SK-N-MC (cell line): Measurements from ENCODE around the gene BRD3.

ENCODE experiments used
- DNase-seq: peaks from one replicate; pipeline ENCODE4 v3.0.0-alpha.2; 2011; ENCODE audit warnings: low read depth, low spot score
- H3K27ac ChIP-seq: fragments of 200-600 bp; sonication (generic); 2 replicates; pipeline ENCODE4 v1.5.1; 2016; ENCODE audit warnings: mixed run types
- H3K36me3 ChIP-seq: fragments of 200-600 bp; sonication (generic); 2 replicates; pipeline ENCODE4 v1.6.1; 2017; ENCODE audit warnings: antibody characterized with exemption, low read length, mixed read lengths; ENCODE audit not compliant: insufficient read depth
- H3K4me3 ChIP-seq: fragments of 200-600 bp; sonication (generic); 2 replicates; pipeline ENCODE4 v1.5.1; 2016
- H3K9ac ChIP-seq: fragments of 200-600 bp; sonication (generic); 2 replicates; pipeline ENCODE4 v1.8.0; 2017; ENCODE audit warnings: mixed run types, mixed read lengths; ENCODE audit not compliant: insufficient read length
- H3K9me3 ChIP-seq: fragments of 200-600 bp; sonication (generic); 2 replicates; pipeline ENCODE4 v1.6.1; 2017; ENCODE audit warnings: low read depth, mild to moderate bottlenecking, antibody characterized with exemption, low read length, moderate library complexity, mixed read lengths
- EZH2 ChIP-seq: fragments of 200-600 bp; sonication (generic); IDR thresholded peaks from one replicate; pipeline ENCODE4 v1.6.1; 2017; ENCODE audit warnings: antibody characterized with exemption
- FOXP2 ChIP-seq: optimal IDR thresholded peaks from 2 replicates; pipeline ENCODE3; 2011; ENCODE audit warnings: mild to moderate bottlenecking, moderate library complexity; ENCODE audit not compliant: insufficient read depth; ENCODE audit errors: extremely low read length, control extremely low read depth
- POLR2AphosphoS5 ChIP-seq: IDR thresholded peaks from 2 replicates; pipeline ENCODE4 v1.6.1; 2012; ENCODE audit warnings: mild to moderate bottlenecking, low read depth, low read length, borderline replicate concordance

Gene BRD3

DNA sequence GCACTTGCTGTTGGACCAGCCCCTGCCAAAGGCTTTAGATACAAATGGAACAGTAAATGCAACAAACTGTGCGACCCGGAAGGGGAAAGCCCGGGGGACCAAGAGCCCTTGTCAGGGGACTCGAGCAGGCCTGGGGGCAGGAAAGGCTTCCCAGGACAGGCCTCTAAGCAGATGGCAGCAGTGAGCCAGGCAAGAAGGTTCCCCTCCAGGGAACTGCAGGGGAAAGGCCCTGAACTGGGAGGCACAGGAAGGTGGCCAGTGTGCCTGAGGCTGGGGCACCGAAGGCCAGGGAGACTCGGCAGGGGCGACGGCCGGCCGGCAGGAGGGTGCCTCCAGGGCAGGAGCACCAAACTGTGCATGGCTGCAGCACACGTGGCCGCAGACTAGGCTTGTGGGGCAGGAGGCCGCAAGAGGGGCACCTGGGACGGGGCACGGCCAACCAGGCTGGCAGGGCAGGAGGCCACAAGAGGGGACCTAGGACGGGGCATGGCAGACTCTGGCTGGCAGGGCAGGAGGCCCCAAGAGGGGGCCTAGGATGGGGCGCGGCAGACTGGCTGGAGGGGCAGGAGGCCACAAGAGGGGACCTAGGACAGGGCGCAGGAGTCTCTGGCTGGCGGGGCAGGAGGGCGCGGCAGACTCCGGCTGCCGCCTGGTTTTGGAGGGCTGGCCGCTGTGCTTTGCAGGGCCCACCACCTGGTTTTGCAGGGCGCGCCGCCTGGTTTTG is 85.7 kb downstream of the BRD3 start:
- DNase-seq, result no peak
- no peak overlapping the region for H3K27ac ChIP-seq
- H3K36me3 ChIP-seq, result no peaks in the 10 kb centered on the region
- H3K9ac ChIP-seq, result no peak overlapping the region
- H3K9me3 ChIP-seq, result no peaks in the 10 kb centered on the region
- no peak overlapping the region for H3K4me3 ChIP-seq
- TF ChIP-seq POLR2AphosphoS5, result no peak
- TF ChIP-seq EZH2, result no peak
- no peak for TF ChIP-seq FOXP2

DNA sequence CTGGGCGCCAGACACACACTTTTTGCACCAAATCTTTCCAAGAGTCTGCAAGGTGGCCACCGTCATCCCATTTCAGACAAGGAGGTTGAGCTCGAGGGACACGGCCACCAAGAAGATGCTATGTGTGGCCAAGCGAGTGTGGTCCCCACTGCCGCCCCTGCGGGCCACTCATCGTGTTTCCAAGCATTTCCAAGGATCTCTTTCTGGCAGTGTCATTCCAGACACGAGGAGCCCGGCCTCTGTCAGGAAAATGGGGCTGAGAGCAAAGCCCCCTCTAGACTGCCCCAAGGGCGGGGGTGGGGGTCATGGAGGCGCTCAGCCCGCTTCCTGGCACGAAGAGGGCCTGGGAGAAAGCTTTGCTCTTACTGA is 86.3 kb downstream of the BRD3 start:
- TF ChIP-seq EZH2 (no peak), FOXP2 (no peak), POLR2AphosphoS5 (no peak)
- Histone ChIP-seq H3K4me3 (no peak overlapping the region), H3K9me3 (no peaks in the 10 kb centered on the region), H3K36me3 (no peaks in the 10 kb centered on the region), H3K9ac (no peak overlapping the region), H3K27ac (no peak overlapping the region)
- no peak for DNase-seq

DNA sequence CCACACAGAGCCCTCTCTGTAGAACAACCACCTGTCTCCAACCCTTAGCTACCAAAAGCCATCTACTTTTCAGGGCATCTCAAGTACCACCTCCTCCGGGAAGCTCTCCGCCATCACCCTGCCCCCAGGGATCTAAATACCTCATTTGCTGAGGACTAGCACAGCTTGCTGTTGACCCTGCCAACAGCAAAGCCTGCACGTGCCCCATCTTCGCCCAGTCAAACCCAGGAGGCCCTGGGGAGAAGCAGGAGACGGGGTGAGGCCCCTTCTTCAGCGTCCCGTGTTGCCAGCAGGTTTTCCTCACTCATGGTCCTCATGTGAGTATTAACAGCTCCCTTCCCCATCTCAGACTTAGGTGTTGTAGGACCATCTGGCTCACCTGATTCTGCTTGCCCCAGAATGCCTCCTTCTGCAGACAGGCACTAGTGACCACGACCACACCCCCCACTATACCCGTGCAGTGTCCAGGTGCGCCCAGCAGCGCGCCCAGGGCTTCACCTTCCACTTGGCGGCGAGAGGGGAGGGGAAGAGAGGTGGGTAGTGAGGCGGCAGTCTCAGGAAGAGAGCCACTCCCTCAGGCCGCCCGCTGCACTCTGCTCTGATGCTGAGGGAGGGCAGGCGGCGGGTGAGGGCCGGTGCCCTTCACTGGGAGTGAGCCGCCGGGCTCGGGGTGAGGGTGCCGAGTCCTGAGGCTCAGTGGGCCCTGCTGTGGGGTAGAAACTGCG is 86.8 kb downstream of the BRD3 start:
- H3K27ac ChIP-seq, result no peak overlapping the region
- no peak overlapping the region for H3K9ac ChIP-seq
- TF ChIP-seq EZH2, result no peak
- no peak for TF ChIP-seq FOXP2
- no peak for TF ChIP-seq POLR2AphosphoS5
- no peak for DNase-seq
- no peaks in the 10 kb centered on the region for H3K36me3 ChIP-seq
- H3K9me3 ChIP-seq, result no peaks in the 10 kb centered on the region
- no peak overlapping the region for H3K4me3 ChIP-seq
